ENCODE data around the gene KRT9. TPM values are rescaled to one million over a fixed set of nuclear protein-coding genes. Genes with fewer than 3 reads are reported as not detected.
A peak's percentile ranks its signal among the peaks of the same experiment; 100 is the strongest.

Gene KRT9
- total and polyA plus RNA-seq, 2 donors (not counting 1 experiment from before 2014, with no cell fraction given) = not detected

DNA sequence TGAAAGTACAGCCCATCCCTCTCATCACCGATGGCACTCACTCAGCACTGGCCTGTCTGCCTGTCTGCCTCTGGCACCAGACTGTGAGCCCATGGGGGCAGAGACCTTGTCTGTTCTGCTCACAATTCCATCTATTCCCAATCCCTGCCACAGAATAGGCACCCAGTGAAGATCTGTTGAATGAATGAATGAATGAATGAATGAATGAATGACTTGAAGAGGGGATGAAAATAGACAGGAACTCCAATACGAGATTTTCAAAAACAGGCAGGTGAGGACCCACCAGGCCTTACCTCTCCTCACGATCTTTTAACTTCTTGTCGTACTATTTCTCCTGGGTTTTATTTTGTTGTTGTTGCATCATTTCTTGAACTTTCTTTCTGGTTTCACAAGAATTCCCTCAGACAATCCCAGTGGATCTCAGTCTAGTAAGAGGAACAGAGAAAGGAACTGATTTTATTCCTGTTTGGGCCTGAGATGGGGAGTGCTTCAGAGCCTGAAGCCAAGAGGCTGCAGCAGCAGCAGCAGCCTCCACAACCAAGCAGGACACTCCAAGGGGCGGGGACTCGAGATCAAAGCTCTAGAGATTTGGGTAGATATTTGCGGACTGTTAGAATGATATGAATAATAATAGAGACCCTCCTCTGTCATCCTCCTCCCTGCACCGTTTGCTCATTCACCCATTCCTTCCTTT lies 17.7 kb downstream of the KRT9 start:
- no peaks in the 10 kb centered on the region for H3K79me2 ChIP-seq (ENCODE audit: control insufficient read depth, insufficient read depth, low read length)
- peaks cover 7% of the 10 kb centered on the region for H3K4me1 ChIP-seq (ENCODE audit: control insufficient read depth, extremely low read depth, insufficient read depth, low read length)
- H2AFZ ChIP-seq (ENCODE audit: low read length) = no peak overlapping the region

GRCh38 chr17:41553176-41553575 lies 18.7 kb downstream of the KRT9 start:
- H3K79me2 ChIP-seq (ENCODE audit: control insufficient read depth, insufficient read depth, low read length) = no peaks in the 10 kb centered on the region
- no peak overlapping the region for H3K4me3 ChIP-seq (replicated peaks in 1 of 4; ENCODE audit: control extremely low read depth in 1 of 4, insufficient read depth in 1 of 4, low read depth in 3 of 4, low read length in 4 of 4)
- H3K36me3 ChIP-seq (ENCODE audit: control insufficient read depth, insufficient read depth, low read length) = no peaks in the 10 kb centered on the region
- no peak overlapping the region for H3K9ac ChIP-seq (ENCODE audit: insufficient read depth, low read length)
- no peak overlapping the region for H3K27ac ChIP-seq (ENCODE audit: insufficient read depth, low read length)
- H3K4me2 ChIP-seq (ENCODE audit: extremely low read depth, insufficient read depth, low read length) = no peak overlapping the region
- peak in 1 of 2 donors; percentile 57 for DNase-seq (ENCODE audit: low read depth in 2 of 2)
- peaks cover 10% of the 10 kb centered on the region for H3K27me3 ChIP-seq (ENCODE audit: control insufficient read depth, insufficient read depth, low read length)
- no peaks in the 10 kb centered on the region for H3K9me3 ChIP-seq (ENCODE audit: control insufficient read depth, insufficient read depth, low read depth, low read length)
- no peaks in the 10 kb centered on the region for H4K20me1 ChIP-seq (ENCODE audit: control insufficient read depth, extremely low read depth, insufficient read depth, low read length)
- H2AFZ ChIP-seq (ENCODE audit: low read length) = no peak overlapping the region
- peaks cover 17% of the 10 kb centered on the region for H3K4me1 ChIP-seq (ENCODE audit: control insufficient read depth, extremely low read depth, insufficient read depth, low read length)
- TF ChIP-seq CTCF (conservative IDR thresholded peaks at IDR 0.05 in 1 of 2, IDR thresholded peaks at IDR 0.05 in 1 of 2; ENCODE audit: low read depth in 1 of 2, low read length in 2 of 2) (no peak), EZH2 (IDR thresholded peaks at IDR 0.05; ENCODE audit: low read length, missing control alignments) (no peak)

More for the DNA sequence above, 17.7 kb downstream of the KRT9 start:
- TF ChIP-seq CTCF (conservative IDR thresholded peaks at IDR 0.05 in 1 of 2, IDR thresholded peaks at IDR 0.05 in 1 of 2; ENCODE audit: low read depth in 1 of 2, low read length in 2 of 2) (no peak), EZH2 (IDR thresholded peaks at IDR 0.05; ENCODE audit: low read length, missing control alignments) (no peak)
- no peak overlapping the region for H3K4me2 ChIP-seq (ENCODE audit: extremely low read depth, insufficient read depth, low read length)
- no peaks in the 10 kb centered on the region for H3K9me3 ChIP-seq (ENCODE audit: control insufficient read depth, insufficient read depth, low read depth, low read length)
- no peaks in the 10 kb centered on the region for H3K36me3 ChIP-seq (ENCODE audit: control insufficient read depth, insufficient read depth, low read length)
- peaks cover 10% of the 10 kb centered on the region for H3K27me3 ChIP-seq (ENCODE audit: control insufficient read depth, insufficient read depth, low read length)
- no peaks in the 10 kb centered on the region for H4K20me1 ChIP-seq (ENCODE audit: control insufficient read depth, extremely low read depth, insufficient read depth, low read length)
- H3K27ac ChIP-seq (ENCODE audit: insufficient read depth, low read length) = no peak overlapping the region
- no peak for DNase-seq (ENCODE audit: low read depth in 2 of 2)
- no peak overlapping the region for H3K9ac ChIP-seq (ENCODE audit: insufficient read depth, low read length)
- H3K4me3 ChIP-seq (replicated peaks in 1 of 4; ENCODE audit: control extremely low read depth in 1 of 4, insufficient read depth in 1 of 4, low read depth in 3 of 4, low read length in 4 of 4) = no peak overlapping the region

DNA sequence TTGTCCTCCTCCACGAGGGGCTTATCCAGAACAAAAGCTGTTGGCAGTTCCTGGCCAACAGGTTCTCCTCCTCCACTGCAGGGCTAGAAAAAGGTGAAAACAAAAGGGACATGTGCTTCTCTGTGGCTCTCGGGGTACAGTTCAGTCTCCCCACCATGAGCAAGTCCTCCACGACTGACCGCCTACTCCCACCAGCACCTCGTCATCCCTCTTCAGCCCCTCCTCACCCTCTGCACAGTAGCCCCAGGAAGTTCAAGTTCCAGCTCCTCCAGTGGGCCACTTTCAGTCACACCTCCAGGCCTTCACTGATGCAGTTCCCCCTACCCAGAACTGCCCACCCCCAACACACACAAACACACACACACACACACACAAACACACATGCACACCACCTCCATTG lies 19.4 kb downstream of the KRT9 start:
- Histone ChIP-seq H3K4me3 (replicated peaks in 1 of 4; ENCODE audit: control extremely low read depth in 1 of 4, insufficient read depth in 1 of 4, low read depth in 3 of 4, low read length in 4 of 4) (no peak overlapping the region), H3K9ac (ENCODE audit: insufficient read depth, low read length) (no peak overlapping the region), H3K27ac (ENCODE audit: insufficient read depth, low read length) (no peak overlapping the region), H3K79me2 (ENCODE audit: control insufficient read depth, insufficient read depth, low read length) (no peaks in the 10 kb centered on the region), H4K20me1 (ENCODE audit: control insufficient read depth, extremely low read depth, insufficient read depth, low read length) (no peaks in the 10 kb centered on the region), H3K9me3 (ENCODE audit: control insufficient read depth, insufficient read depth, low read depth, low read length) (no peaks in the 10 kb centered on the region), H3K4me2 (ENCODE audit: extremely low read depth, insufficient read depth, low read length) (no peak overlapping the region), H3K36me3 (ENCODE audit: control insufficient read depth, insufficient read depth, low read length) (no peaks in the 10 kb centered on the region), H3K27me3 (ENCODE audit: control insufficient read depth, insufficient read depth, low read length) (peaks cover 8% of the 10 kb centered on the region), H3K4me1 (ENCODE audit: control insufficient read depth, extremely low read depth, insufficient read depth, low read length) (peaks cover 19% of the 10 kb centered on the region), H2AFZ (ENCODE audit: low read length) (no peak overlapping the region)
- DNase-seq (ENCODE audit: low read depth in 2 of 2) = no peak
- no peak for TF ChIP-seq CTCF (conservative IDR thresholded peaks at IDR 0.05 in 1 of 2, IDR thresholded peaks at IDR 0.05 in 1 of 2; ENCODE audit: low read depth in 1 of 2, low read length in 2 of 2)
- no peak for TF ChIP-seq EZH2 (IDR thresholded peaks at IDR 0.05; ENCODE audit: low read length, missing control alignments)
